DMS 273 (cell line): ENCODE results near the gene ZNF12.

Experiments used
- DNase-seq: peaks from one replicate; lab custom pipeline; 2025; ENCODE audit not compliant: unreplicated experiment; lab: John Stamatoyannopoulos, UW

The ZNF12 gene

DNA sequence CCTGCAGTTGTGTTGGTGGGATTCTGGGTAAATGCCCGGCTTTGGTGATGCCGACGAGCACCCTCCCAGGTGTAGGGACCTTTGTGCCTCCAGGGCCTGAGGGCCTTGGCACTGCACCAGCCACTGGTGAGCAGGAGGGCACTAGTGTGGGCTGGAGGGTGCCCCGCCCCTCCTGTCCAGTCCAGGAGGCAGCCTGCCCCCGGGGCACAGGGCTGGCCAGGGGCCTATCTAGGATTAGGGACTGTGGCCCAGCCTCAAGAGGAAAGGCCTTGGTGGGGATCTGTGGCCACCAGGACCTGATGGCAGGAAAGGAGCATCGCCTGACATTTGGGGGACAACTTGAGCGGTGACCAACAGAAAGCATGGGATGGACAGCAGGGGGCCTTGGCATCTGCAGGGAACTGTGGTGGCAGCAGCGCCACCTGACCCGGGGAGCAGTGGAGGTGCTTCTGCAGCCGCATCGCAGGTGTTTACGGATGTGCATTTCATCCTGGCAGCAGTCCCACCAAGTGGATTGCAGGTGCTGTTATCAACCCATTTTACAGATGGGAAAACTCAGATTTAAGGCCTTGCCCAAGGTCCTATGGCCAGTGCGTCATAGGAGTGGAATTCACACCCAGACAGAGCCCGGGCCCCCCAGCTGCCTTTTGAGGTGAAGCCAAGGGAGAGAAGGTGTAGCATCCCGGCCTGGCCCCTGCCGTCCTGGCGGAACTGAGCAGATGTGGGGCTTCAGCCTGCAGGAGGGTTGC, 58.5 kb downstream of the ZNF12 start:
- DNase-seq, result no peak

DNA sequence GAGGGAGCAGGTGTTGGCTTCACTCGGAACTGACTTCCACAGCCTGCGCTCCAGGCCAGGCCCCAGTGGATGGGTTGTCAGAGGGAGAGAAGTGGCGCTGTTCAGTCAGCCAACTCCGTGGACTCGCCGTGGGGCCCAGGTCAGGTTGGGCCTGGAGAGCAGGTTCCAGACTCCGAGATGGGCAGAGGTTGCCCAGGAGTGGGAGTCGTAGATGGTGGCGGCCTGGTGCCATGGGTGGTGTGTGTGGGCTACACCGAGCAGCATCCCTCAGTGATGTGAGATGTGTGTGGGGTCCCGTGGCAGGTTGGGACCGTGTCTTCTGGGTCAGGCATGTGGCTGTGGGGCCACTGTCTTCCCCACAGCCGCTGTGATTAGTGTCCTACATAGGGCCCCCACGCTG, 59.2 kb downstream of the ZNF12 start:
- DNase-seq, result no peak

DNA sequence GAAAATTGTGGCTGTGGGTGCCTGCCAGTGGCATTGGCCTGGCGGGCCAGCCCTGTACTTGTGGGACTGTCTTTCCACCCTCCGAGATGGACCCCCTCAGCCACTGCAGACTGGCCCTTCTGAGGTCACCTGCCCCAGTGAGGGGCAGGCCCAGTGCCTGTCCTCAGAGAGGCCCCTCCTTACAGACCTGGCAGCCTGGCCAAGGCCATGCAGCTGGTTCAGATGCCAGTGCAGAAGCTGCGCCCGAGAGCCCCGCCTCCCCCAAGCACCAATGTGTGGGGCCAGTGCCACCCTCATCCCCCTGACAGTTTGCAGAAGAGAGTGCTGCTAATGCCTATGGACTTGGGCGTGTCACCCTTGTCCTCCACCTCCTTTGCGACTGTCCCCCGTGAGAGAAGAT, 59.7 kb downstream of the ZNF12 start:
- DNase-seq, result no peak

DNA sequence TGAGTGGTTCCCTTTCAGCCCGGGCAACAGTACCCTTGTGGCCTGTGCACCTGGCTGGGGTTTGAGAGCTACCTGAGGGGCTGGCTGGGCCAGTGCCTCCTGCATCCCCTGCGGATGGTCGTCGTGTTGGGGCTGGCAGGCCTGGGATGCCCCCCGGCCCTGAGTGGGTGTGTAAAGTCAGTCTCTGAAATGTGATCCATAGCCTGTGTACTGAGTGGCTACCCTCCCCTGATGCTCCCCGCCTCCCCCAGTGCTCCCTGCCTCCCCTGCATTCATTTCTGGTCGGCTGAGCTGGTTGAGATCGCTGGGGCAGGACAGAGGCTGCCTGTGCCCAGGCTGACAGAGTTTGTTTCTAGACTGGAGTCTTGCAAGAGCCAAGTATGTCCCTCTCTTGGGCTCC, 60.3 kb downstream of the ZNF12 start:
- no peak for DNase-seq

DNA sequence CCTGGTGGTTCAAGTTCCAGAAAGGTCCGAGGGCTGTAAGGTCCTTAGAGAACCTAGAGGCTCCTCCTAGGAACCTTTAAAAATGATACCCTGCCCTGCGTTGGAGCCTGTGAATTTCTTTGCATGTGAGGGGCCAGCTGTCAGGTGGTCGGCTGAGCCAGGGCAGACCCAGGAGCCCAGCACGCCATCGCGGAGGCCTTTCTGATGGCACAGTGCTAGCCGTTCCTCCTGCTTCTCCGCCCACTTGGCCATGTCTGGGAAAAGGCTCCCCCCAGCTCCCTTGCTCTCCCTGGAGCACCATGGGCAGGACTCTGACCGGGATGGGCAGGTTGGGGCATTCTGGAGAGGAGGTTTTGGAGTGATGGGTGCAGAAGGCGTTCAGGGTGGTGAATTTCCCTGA, 62.0 kb downstream of the ZNF12 start:
- DNase-seq, result no peak

DNA sequence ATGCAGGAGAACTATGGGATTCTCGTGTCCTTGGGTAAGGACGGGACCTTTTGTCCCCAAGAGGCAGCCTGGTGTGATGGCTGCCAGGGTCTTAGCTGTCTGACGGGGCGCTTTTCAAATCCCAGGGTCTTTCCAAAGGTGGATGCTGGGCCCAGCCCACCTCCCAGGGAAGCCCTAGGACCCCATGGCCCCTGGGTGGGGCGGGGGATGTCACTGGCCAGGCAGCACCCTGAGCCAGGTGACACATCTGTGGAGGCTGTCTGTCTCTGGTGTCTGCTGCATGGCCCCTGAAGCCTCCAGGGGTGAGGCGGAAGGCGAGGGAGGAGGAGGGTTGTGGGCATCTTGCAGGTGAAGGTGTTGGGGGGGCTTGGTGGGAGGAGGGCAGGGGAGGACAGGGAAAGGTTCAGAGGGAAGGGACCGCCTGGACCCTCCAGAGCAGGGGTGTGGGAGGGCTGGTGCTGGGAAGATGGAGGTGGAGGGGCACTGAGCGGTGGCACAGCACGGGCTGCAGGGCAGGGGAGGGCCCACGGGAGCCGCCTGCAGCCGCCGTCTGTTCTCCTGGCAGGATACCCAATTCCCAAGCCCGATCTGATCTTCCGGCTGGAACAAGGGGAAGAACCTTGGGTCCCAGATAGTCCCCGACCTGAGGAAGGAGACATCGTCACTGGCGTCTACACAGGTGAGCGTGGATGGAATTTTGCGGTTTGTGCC, 62.7 kb downstream of the ZNF12 start:
- DNase-seq, result no peak

DNA sequence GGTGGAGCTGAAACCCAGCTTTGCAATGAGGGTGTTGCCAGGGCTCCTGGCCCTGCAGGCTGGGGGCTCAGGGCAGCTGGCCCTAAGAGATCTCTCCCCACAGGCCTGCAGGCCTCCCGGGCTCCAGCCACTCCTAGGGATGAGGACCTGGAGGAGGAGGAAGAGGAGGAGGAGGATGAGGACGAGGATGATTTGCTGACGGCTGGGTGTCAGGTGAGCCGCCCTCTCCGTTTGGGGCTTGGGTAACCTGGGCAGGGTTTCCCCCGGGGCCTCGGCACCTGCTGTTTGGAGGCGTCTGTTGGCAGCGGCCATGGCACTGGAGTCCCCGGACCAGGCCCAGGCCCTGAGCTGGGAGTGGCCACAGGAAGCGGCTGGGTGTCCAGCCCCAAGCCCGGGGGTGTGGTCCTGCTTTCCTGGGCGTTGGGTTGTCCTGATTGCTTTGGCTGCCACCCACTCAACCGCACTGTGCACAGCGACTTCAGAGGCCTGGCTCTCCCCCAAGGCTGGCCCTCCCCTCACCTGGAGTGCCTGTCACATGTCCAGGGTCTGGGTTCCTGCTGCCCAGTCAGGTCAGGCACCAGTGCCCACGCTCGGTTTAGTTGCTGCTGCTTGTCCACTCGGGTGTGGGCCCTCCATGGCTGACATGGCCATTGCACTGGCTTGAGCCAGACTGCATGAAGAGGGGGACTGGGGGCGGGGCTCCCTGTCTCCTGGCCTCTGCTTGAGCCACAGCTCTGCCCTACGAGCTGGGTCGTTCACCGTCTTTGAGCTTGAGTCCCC, 63.7 kb downstream of the ZNF12 start:
- no peak for DNase-seq

DNA sequence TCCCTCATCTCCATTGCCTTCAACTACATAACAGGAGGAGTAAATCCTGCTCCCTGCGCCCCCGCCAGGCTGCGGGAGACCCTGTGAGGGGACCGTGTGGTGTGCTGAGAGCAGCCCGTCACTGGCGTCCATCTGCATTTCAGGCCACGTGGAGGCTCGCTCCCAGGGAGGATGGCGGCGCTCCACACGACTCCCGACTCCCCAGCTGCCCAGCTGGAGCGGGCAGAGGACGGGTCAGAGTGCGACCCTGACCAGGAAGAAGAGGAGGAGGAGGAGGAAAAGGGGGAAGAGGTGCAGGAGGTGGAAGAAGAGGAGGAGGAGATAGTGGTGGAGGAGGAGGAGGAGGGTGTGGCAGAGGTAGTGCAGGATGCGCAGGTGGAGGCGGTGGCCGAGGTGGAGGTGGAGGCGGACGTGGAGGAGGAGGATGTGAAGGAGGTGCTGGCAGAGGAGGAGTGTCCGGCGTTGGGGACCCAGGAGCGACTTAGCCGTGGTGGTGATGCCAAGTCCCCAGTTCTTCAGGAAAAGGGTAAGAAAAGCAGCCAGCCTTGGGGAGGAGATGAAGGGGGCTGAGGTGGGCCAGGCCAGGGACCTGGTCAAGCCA, 64.4 kb downstream of the ZNF12 start:
- no peak for DNase-seq

DNA sequence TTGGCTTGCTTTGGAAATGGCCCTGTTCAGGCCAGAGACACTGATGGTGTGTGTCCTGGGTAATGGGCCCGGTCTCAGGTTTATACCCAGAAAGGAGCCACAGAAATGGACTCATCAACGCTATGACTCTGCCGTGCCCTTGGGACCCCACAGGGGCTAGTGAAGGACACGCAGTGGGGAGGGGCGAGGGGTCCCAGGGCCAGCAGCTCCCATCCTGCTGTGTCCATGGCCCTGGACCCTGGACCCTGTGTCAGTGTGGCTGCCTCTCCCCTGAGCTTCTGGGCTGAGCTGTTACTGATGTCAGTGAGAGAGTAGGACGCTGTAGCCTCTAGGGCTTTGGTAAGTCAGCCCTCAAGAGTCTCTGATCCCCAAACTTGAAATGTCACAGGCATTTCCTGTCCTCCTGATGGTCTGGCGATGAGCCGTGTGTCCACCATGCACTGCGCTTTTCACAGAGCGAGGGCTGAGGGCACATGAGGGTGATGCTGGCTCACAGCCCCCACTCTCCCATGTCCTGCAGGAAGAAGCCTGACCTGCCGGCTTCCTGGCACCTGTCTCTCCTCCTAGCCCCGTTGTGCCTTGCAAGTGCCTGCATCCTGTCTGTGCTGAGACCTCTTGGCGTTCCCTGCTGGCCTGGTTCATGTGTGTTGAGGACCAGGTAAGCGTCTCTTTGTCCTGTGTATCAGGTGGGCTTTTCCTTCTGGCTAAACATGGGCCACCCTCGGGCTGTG, 65.3 kb downstream of the ZNF12 start:
- DNase-seq, result no peak

DNA sequence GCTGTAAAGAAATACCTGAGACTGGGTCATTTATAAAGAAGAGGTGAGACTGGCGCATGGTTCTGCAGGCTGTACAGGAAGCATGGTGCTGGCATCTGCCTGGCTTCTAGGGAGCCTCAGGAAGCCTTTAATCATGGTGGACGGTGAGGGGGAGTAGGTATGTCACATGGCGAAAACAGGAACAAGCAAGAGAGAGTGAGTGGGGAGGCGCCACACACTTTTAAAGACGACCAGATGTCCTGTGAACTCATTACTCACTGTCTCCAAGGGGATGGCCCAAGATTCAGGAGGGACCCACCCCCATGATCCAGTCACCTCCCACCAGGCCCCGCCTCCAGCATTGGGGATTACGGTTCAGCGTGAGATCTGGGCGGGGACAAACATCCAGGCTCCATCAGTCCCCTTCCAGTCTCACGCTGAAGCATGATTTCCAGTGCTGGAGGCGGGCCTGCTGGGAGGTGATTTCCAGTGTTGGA, 66.5 kb downstream of the ZNF12 start:
- DNase-seq, result peak; percentile 37

DNA sequence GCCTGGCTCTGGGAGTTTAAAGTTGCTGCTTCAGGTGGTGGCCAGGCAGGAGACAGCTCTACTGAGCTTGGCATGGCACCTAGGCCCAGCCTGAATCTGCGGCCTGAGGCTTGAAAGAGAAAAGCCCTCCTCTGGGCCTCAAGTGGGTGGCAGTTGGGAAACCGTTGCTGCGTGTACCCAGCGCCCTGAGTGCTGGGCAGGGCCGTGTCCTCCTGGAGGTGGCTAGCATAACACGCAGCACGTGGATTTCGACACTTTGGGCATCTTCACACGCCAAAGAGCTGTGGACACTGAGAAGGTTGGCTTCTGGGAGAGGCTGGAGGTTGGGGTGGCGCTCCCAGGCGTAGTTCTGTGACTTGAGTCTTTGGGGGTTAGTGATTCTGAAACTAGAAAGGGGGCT, 67.1 kb downstream of the ZNF12 start:
- no peak for DNase-seq

DNA sequence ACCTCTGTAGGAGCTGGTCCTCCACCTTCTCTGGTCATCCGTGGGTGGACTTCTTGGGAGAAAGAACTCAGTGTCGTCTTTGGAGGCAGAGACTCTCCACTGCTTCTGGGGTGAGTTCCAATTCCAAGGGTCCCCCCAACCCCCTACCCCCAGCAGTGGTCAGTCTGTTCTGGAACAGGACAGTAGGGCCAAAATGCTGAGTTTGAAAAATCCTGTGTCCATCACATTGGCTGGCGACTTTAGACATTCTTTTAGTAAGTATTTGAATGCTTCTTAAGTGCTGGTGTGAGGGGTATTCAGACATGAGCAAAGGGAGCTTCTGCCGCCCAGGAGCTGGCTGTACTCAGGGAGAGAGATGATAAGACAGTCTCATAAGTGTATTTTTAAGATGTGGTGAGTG, 67.7 kb downstream of the ZNF12 start:
- DNase-seq, result no peak
